Subcutaneous abdominal adipose tissue (tissue), 5 donors: Measurements from ENCODE around the gene DDHD1.

ENCODE experiments used
- H3K27ac ChIP-seq: one replicate; pipeline ENCODE4 v1.7.0; 2013; ENCODE audit warnings: low read depth, mild to moderate bottlenecking, inconsistent platforms, low read length, moderate library complexity
- H3K27me3 ChIP-seq, 5 donors: one replicate each; pipeline ENCODE4 v1.7.0; 2013; ENCODE audit warnings: low read length in 5 of 5, inconsistent platforms in 1 of 5; ENCODE audit not compliant: control insufficient read depth in 5 of 5, insufficient read depth in 4 of 5
- H3K36me3 ChIP-seq, 5 donors: one replicate each; pipeline ENCODE4 v1.7.0; 2013; ENCODE audit warnings: low read length in 5 of 5; ENCODE audit not compliant: control insufficient read depth in 5 of 5, insufficient read depth in 5 of 5
- H3K4me1 ChIP-seq, 5 donors: one replicate each; pipeline ENCODE4 v1.7.0; 2013; ENCODE audit warnings: low read length in 5 of 5, mild to moderate bottlenecking in 3 of 5, moderate library complexity in 1 of 5; ENCODE audit not compliant: control insufficient read depth in 5 of 5, insufficient read depth in 5 of 5
- H3K4me3 ChIP-seq, 5 donors: one replicate each; pipeline ENCODE4 v1.7.0; 2013; ENCODE audit warnings: low read length in 5 of 5, low read depth in 1 of 5
- H3K9ac ChIP-seq, 5 donors: one replicate each; pipeline ENCODE4 v1.7.0; 2013; ENCODE audit warnings: low read length in 5 of 5, mild to moderate bottlenecking in 4 of 5, moderate library complexity in 3 of 5
- H3K9me3 ChIP-seq, 5 donors: one replicate each; pipeline ENCODE4 v1.7.0; 2013; ENCODE audit warnings: low read length in 5 of 5; ENCODE audit not compliant: control insufficient read depth in 5 of 5
- donor health status: healthy.
- donor health status: healthy.
- donor health status: healthy.
- donor health status: healthy.
- donor health status: healthy.

DDHD1 gene

GRCh38 chr14:53153702-53154112 lies 584 bp upstream of the DDHD1 start:
- Histone ChIP-seq H3K27ac (peak overlapping the region; percentile 73), H3K9ac (peak overlapping the region in 4 of 5 donors; percentile 41 to 79 (median 73)), H3K36me3 (no peaks in the 10 kb centered on the region), H3K4me1 (peaks cover 0 to 36% (median 30%) of the 10 kb centered on the region in 5 donors), H3K4me3 (peak overlapping the region; percentile 73 to 95 (median 80)), H3K27me3 (no peaks in the 10 kb centered on the region), H3K9me3 (no peaks in the 10 kb centered on the region)

GRCh38 chr14:53152184-53152886 lies 788 bp downstream of the DDHD1 start:
- peak overlapping the region; percentile 73 to 95 (median 86) for H3K4me3 ChIP-seq

GRCh38 chr14:53151523-53152183 lies 1.5 kb downstream of the DDHD1 start:
- Histone ChIP-seq H3K9ac (peak overlapping the region; percentile 0 to 91 (median 81)), H3K4me1 (peaks cover 0 to 39% (median 30%) of the 10 kb centered on the region in 5 donors), H3K36me3 (no peaks in the 10 kb centered on the region), H3K27me3 (no peaks in the 10 kb centered on the region), H3K27ac (peak overlapping the region; percentile 52), H3K9me3 (no peaks in the 10 kb centered on the region), H3K4me3 (peak overlapping the region; percentile 73 to 95 (median 86))

More at GRCh38 chr14:53152184-53152886, 788 bp downstream of the DDHD1 start:
- H3K9ac ChIP-seq: peak overlapping the region in 4 of 5 donors; percentile 67 to 91 (median 83)
- no peaks in the 10 kb centered on the region for H3K27me3 ChIP-seq
- no peaks in the 10 kb centered on the region for H3K36me3 ChIP-seq
- H3K4me1 ChIP-seq: peaks cover 0 to 38% (median 30%) of the 10 kb centered on the region in 5 donors
- H3K9me3 ChIP-seq: no peaks in the 10 kb centered on the region
- peak overlapping the region; percentile 52 for H3K27ac ChIP-seq

- Histone ChIP-seq H3K9me3 (no peaks in the 10 kb centered on the region), H3K9ac (no peak overlapping the region), H3K27me3 (no peaks in the 10 kb centered on the region), H3K36me3 (no peaks in the 10 kb centered on the region), H3K4me1 (peaks cover 0 to 39% (median 30%) of the 10 kb centered on the region in 5 donors), H3K27ac (no peak overlapping the region), H3K4me3 (no peak overlapping the region)
These were observed 3.3 kb downstream of the DDHD1 start for GRCh38 chr14:53149668-53150316.

- Histone ChIP-seq H3K9me3 (no peaks in the 10 kb centered on the region), H3K4me1 (peaks cover 0 to 38% (median 29%) of the 10 kb centered on the region in 5 donors), H3K9ac (no peak overlapping the region), H3K36me3 (no peaks in the 10 kb centered on the region), H3K27me3 (no peaks in the 10 kb centered on the region), H3K4me3 (no peak overlapping the region), H3K27ac (no peak overlapping the region)
These were observed 4.5 kb downstream of the DDHD1 start for GRCh38 chr14:53148671-53149070.

GRCh38 chr14:53147893-53148292 lies 5.2 kb downstream of the DDHD1 start:
- Histone ChIP-seq H3K9ac (no peak overlapping the region), H3K27me3 (no peaks in the 10 kb centered on the region), H3K9me3 (no peaks in the 10 kb centered on the region), H3K36me3 (no peaks in the 10 kb centered on the region), H3K27ac (no peak overlapping the region), H3K4me1 (peaks cover 0 to 33% (median 26%) of the 10 kb centered on the region in 5 donors), H3K4me3 (no peak overlapping the region)

GRCh38 chr14:53147208-53147607 lies 5.9 kb downstream of the DDHD1 start:
- Histone ChIP-seq H3K4me3 (no peak overlapping the region), H3K9me3 (peaks cover 0 to 1% (median 0%) of the 10 kb centered on the region in 5 donors), H3K36me3 (no peaks in the 10 kb centered on the region), H3K27me3 (no peaks in the 10 kb centered on the region), H3K9ac (no peak overlapping the region), H3K4me1 (peaks cover 0 to 32% (median 25%) of the 10 kb centered on the region in 5 donors), H3K27ac (no peak overlapping the region)

GRCh38 chr14:53146739-53147138 lies 6.4 kb downstream of the DDHD1 start:
- Histone ChIP-seq H3K4me3 (no peak overlapping the region), H3K36me3 (no peaks in the 10 kb centered on the region), H3K27ac (no peak overlapping the region), H3K4me1 (peaks cover 0 to 27% (median 20%) of the 10 kb centered on the region in 5 donors), H3K27me3 (no peaks in the 10 kb centered on the region), H3K9me3 (peaks cover 0 to 3% (median 0%) of the 10 kb centered on the region in 5 donors), H3K9ac (no peak overlapping the region)

GRCh38 chr14:53144244-53144643 lies 8.9 kb downstream of the DDHD1 start:
- Histone ChIP-seq H3K27me3 (no peaks in the 10 kb centered on the region), H3K9me3 (peaks cover 8 to 28% (median 24%) of the 10 kb centered on the region in 5 donors), H3K9ac (no peak overlapping the region), H3K4me3 (no peak overlapping the region), H3K4me1 (peaks cover 0 to 4% (median 0%) of the 10 kb centered on the region in 5 donors), H3K36me3 (peaks cover 0 to 5% (median 0%) of the 10 kb centered on the region in 5 donors), H3K27ac (no peak overlapping the region)
